ENCODE measurements around the gene ADAD2. TPM values are rescaled to one million over a fixed set of nuclear protein-coding genes. Genes with fewer than 3 reads are reported as not detected.

The ADAD2 gene
- total and polyA plus RNA-seq, 9 of the 15 experiments (the other 6 are each of a cell fraction or from before 2014, with no cell fraction given) = 0.07 TPM; not detected in 8

DNA sequence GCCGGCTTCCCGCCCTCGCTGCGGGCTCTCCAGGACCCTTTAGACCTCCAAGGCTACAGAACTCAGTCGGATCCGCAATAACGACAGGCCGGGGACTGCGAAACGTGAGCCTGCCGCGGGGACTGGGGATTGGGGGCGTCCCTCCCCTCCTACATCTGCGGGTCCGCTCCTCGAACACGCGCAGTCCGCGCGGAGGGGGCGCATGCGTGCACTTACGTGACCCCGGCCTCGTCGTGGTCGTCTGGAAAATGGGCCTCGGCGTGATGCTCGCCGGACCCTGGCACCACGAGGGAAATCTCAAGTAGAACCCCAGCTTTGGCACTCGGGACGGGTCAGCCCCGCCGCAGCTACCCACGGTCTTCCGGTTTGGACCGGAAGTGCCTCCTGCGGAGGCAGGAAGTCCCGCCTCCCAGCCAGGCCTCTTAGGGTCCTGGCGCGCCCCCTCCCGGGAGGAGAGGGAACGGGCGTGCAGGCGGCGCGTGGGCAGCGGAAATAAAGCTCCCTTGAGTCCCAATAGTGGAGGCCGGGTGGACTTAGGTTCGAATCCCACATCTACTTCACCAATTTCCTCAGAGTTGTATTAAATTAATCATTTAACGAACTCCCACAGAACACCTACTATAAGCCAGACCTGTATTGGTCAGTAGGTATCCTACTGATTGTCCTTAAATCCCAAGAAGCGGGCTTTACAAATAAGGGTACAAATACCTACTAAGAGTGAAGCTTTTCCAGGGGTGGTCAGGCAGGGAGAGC is 4.1 kb upstream of the ADAD2 start, which contains the start of gene TAF1C (continued):
- TF ChIP-seq, protein P1, sequence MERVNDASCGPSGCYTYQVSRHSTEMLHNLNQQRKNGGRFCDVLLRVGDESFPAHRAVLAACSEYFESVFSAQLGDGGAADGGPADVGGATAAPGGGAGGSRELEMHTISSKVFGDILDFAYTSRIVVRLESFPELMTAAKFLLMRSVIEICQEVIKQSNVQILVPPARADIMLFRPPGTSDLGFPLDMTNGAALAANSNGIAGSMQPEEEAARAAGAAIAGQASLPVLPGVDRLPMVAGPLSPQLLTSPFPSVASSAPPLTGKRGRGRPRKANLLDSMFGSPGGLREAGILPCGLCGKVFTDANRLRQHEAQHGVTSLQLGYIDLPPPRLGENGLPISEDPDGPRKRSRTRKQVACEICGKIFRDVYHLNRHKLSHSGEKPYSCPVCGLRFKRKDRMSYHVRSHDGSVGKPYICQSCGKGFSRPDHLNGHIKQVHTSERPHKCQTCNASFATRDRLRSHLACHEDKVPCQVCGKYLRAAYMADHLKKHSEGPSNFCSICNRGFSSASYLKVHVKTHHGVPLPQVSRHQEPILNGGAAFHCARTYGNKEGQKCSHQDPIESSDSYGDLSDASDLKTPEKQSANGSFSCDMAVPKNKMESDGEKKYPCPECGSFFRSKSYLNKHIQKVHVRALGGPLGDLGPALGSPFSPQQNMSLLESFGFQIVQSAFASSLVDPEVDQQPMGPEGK (CRISPR knock-in tag; IDR thresholded peaks at IDR 0.05; ENCODE audit: borderline replicate concordance) = 0 out of 2 replicates have a peak, but pooled peaks have one; percentile 44
- TF ChIP-seq, protein P2, sequence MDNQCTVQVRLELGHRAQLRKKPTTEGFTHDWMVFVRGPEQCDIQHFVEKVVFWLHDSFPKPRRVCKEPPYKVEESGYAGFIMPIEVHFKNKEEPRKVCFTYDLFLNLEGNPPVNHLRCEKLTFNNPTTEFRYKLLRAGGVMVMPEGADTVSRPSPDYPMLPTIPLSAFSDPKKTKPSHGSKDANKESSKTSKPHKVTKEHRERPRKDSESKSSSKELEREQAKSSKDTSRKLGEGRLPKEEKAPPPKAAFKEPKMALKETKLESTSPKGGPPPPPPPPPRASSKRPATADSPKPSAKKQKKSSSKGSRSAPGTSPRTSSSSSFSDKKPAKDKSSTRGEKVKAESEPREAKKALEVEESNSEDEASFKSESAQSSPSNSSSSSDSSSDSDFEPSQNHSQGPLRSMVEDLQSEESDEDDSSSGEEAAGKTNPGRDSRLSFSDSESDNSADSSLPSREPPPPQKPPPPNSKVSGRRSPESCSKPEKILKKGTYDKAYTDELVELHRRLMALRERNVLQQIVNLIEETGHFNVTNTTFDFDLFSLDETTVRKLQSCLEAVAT (IDR thresholded peaks at IDR 0.05) = 0 out of 4 replicates have a peak, but pooled peaks of 1 of the 2 experiments have one; percentile 28
- TF ChIP-seq HIVEP1 (CRISPR knock-in tag; IDR thresholded peaks at IDR 0.05) = no peak
- no peak; the same call in 1 of the 2 replicates for TF ChIP-seq E2F3 (CRISPR knock-in tag; IDR thresholded peaks at IDR 0.05)
- no peak for TF ChIP-seq ZFPM2 (CRISPR knock-in tag; IDR thresholded peaks at IDR 0.05)
- TF ChIP-seq, protein P3, sequence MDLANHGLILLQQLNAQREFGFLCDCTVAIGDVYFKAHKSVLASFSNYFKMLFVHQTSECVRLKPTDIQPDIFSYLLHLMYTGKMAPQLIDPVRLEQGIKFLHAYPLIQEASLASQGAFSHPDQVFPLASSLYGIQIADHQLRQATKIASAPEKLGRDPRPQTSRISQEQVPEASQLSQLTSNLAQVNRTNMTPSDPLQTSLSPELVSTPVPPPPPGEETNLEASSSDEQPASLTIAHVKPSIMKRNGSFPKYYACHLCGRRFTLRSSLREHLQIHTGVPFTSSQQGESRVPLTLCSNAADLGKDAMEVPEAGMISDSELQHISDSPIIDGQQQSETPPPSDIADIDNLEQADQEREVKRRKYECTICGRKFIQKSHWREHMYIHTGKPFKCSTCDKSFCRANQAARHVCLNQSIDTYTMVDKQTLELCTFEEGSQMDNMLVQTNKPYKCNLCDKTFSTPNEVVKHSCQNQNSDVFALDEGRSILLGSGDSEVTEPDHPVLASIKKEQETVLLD (IDR thresholded peaks at IDR 0.05) = peak; percentile 13; the same call in 1 of the 2 replicates
- TF ChIP-seq BRD9 (IDR thresholded peaks at IDR 0.05; ENCODE audit: low read depth, partially characterized antibody) = no peak
- peak; percentile 47; the same call in 1 of the 2 replicates for TF ChIP-seq MXI1 (IDR thresholded peaks at IDR 0.05; ENCODE audit: low read depth, low read length)
- TF ChIP-seq GABPA (tag; conservative IDR thresholded peaks at IDR 0.05; ENCODE audit: low read depth) = peak; percentile 100
- no peak for TF ChIP-seq ZNF584 (CRISPR knock-in tag; IDR thresholded peaks at IDR 0.05; ENCODE audit: low read depth)
- TF ChIP-seq, protein P4, sequence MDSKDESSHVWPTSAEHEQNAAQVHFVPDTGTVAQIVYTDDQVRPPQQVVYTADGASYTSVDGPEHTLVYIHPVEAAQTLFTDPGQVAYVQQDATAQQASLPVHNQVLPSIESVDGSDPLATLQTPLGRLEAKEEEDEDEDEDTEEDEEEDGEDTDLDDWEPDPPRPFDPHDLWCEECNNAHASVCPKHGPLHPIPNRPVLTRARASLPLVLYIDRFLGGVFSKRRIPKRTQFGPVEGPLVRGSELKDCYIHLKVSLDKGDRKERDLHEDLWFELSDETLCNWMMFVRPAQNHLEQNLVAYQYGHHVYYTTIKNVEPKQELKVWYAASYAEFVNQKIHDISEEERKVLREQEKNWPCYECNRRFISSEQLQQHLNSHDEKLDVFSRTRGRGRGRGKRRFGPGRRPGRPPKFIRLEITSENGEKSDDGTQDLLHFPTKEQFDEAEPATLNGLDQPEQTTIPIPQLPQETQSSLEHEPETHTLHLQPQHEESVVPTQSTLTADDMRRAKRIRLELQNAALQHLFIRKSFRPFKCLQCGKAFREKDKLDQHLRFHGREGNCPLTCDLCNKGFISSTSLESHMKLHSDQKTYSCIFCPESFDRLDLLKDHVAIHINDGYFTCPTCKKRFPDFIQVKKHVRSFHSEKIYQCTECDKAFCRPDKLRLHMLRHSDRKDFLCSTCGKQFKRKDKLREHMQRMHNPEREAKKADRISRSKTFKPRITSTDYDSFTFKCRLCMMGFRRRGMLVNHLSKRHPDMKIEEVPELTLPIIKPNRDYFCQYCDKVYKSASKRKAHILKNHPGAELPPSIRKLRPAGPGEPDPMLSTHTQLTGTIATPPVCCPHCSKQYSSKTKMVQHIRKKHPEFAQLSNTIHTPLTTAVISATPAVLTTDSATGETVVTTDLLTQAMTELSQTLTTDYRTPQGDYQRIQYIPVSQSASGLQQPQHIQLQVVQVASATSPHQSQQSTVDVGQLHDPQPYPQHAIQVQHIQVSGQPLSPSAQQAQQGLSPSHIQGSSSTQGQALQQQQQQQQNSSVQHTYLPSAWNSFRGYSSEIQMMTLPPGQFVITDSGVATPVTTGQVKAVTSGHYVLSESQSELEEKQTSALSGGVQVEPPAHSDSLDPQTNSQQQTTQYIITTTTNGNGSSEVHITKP (IDR thresholded peaks at IDR 0.05; ENCODE audit: partially characterized antibody) = no peak
- no peak for TF ChIP-seq ILF3 (IDR thresholded peaks at IDR 0.05; ENCODE audit: borderline replicate concordance)
- TF ChIP-seq, protein P5, sequence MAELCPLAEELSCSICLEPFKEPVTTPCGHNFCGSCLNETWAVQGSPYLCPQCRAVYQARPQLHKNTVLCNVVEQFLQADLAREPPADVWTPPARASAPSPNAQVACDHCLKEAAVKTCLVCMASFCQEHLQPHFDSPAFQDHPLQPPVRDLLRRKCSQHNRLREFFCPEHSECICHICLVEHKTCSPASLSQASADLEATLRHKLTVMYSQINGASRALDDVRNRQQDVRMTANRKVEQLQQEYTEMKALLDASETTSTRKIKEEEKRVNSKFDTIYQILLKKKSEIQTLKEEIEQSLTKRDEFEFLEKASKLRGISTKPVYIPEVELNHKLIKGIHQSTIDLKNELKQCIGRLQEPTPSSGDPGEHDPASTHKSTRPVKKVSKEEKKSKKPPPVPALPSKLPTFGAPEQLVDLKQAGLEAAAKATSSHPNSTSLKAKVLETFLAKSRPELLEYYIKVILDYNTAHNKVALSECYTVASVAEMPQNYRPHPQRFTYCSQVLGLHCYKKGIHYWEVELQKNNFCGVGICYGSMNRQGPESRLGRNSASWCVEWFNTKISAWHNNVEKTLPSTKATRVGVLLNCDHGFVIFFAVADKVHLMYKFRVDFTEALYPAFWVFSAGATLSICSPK (IDR thresholded peaks at IDR 0.05; ENCODE audit: borderline replicate concordance) = no peak
- TF ChIP-seq SRF (CRISPR knock-in tag; IDR thresholded peaks at IDR 0.05) = peak in 1 of 2 experiments; percentile 33; a peak in 2 of 4 replicates
- TF ChIP-seq SMAD2 (IDR thresholded peaks at IDR 0.05; ENCODE audit: low read depth, low read length) = no peak
- no peak for TF ChIP-seq GATA2 (CRISPR knock-in tag; IDR thresholded peaks at IDR 0.05)

Data from K562 (cell line).